ENCODE results near the gene C3orf18. TPM values are rescaled to one million over a fixed set of nuclear protein-coding genes. Genes with fewer than 3 reads are reported as not detected.

The C3orf18 gene
- total and polyA plus RNA-seq, 10 of the 15 experiments (the other 5 are each of a cell fraction or from before 2014, with no cell fraction given), result 0.06 to 3.2 (median 0.66) TPM

- WGBS (ENCODE audit: insufficient coverage, insufficient replicate concordance, low lambda C conversion rate, missing lambda C conversion rate), result 0% methylated on average over 1 of the region's 1 CpG
- FAIRE-seq (no peak), DNase-seq (ENCODE audit: low read depth, low spot score) (no peak), ATAC-seq (no peak)
- Histone ChIP-seq H3K9me3 (replicated peaks; ENCODE audit: control insufficient read depth, insufficient read depth, low read length) (no peaks in the 10 kb centered on the region), H4K20me1 (ENCODE audit: control insufficient read depth, insufficient read depth) (no peaks in the 10 kb centered on the region), H3K9ac (ENCODE audit: control insufficient read depth, insufficient read depth, low read length) (no peak overlapping the region), H3K4me2 (ENCODE audit: control insufficient read depth, insufficient read depth) (no peak overlapping the region), H3K79me2 (ENCODE audit: control insufficient read depth, insufficient read depth, low read length) (peaks cover under 1% of the 10 kb centered on the region; the same call in 1 of the 2 replicates), H3K36me3 (ENCODE audit: control insufficient read depth in 2 of 2, insufficient read depth in 2 of 2, low read length in 1 of 2) (no peaks in the 10 kb centered on the region), H3K27ac (ENCODE audit: control insufficient read depth, insufficient read depth) (no peak overlapping the region), H3K4me3 (no peak overlapping the region), H3K27me3 (replicated peaks in 1 of 2; ENCODE audit: control insufficient read depth in 2 of 2, insufficient read depth in 2 of 2, low read length in 1 of 2) (no peaks in the 10 kb centered on the region), H2AFZ (ENCODE audit: control insufficient read depth, low read depth, low read length) (no peak overlapping the region), H3K4me1 (ENCODE audit: control insufficient read depth, insufficient read depth, low read length) (peaks cover 6% of the 10 kb centered on the region)
- in situ Hi-C loops (cut with MboI), result no loop called here
- intact Hi-C loops (cut with micrococcal nuclease; ENCODE audit: unreplicated experiment), result no loop called here
- no TSS peak for BruUV-seq (replicated peaks)
- no peak for TF ChIP-seq TCF3 (IDR thresholded peaks at IDR 0.05; ENCODE audit: borderline replicate concordance, insufficient read depth, low read depth, low read length)
- TF ChIP-seq EED (IDR thresholded peaks at IDR 0.05; ENCODE audit: low read depth), result no peak
- no peak for TF ChIP-seq MLLT1 (IDR thresholded peaks at IDR 0.05)
- TF ChIP-seq ATF2 (IDR thresholded peaks at IDR 0.05; ENCODE audit: low read length), result no peak
- no peak for TF ChIP-seq ZNF622 (IDR thresholded peaks at IDR 0.05)
- TF ChIP-seq SMARCA5 (IDR thresholded peaks at IDR 0.05), result no peak
- no peak for TF ChIP-seq TBL1XR1 (IDR thresholded peaks at IDR 0.05; ENCODE audit: low read depth, low read length)
- TF ChIP-seq SP1 (IDR thresholded peaks at IDR 0.05; ENCODE audit: low read depth, low read length), result no peak
- TF ChIP-seq ZBTB11 (CRISPR knock-in tag; IDR thresholded peaks at IDR 0.05), result no peak
- no peak for TF ChIP-seq NFXL1 (IDR thresholded peaks at IDR 0.05; ENCODE audit: borderline replicate concordance)
- no peak for TF ChIP-seq BCL3 (IDR thresholded peaks at IDR 0.05; ENCODE audit: borderline replicate concordance, insufficient read depth, low read depth, low read length, poor library complexity, severe bottlenecking)
- SMC1A ChIA-PET (ENCODE audit: uncharacterized antibody, unreplicated experiment), result interaction anchor here (1.0 kb wide), 1 partner anchor 13 kb away, joined by 3 read pairs; no protein-coding TSS in a partner anchor
- POLR2A ChIA-PET, result no interaction called here
- CTCF ChIA-PET, result interaction anchor here (1.1 kb wide), 1 partner anchor 16 kb away, joined by 3 read pairs; no protein-coding TSS in a partner anchor
- RAD21 ChIA-PET (ENCODE audit: unreplicated experiment), result no interaction called here
These were observed 3.2 kb downstream of the C3orf18 start for GRCh38 chr3:50564321-50564720.
